Gastrocnemius medialis (tissue), 4 donors: ENCODE data around the gene ARNT2.

ENCODE experiments used
- CTCF ChIP-seq, 5 experiments: fragments of 450-650 bp in 3 of 5; fragments of 200-600 bp in 2 of 5; sonication (generic) in 2 of 5; IDR thresholded peaks in 4 of 5; conservative IDR thresholded peaks in 1 of 5; 1 replicate in 4 of 5; 2 replicates in 1 of 5; pipeline ENCODE4 v1.5.1; 2016 to 2019; ENCODE audit warnings: antibody characterized with exemption in 5 of 5, mild to moderate bottlenecking in 3 of 5, moderate library complexity in 3 of 5
- POLR2A ChIP-seq, 2 donors: fragments of 450-650 bp; IDR thresholded peaks; one replicate each; pipeline ENCODE4 v1.6.1; 2017; ENCODE audit warnings: antibody characterized with exemption in 2 of 2, mild to moderate bottlenecking in 2 of 2, moderate library complexity in 2 of 2

GRCh38 chr15:80584561-80584964 lies 180.4 kb downstream of the ARNT2 start:
- TF ChIP-seq POLR2A (IDR thresholded peaks at IDR 0.05): no peak
- TF ChIP-seq CTCF (IDR thresholded peaks at IDR 0.05 in 4 of 5, conservative IDR thresholded peaks at IDR 0.05 in 1 of 5): no peak
